IPS-18a (cell line): ENCODE results near the gene UBR1.
A peak's percentile ranks its signal among the peaks of the same experiment; 100 is the strongest.
"Not testable (repeated sequence)": the region's sequence is repeated elsewhere in the genome, so short reads cannot be mapped to it uniquely, and the experiment has no call there.

Source experiments
- H3K27ac ChIP-seq: one replicate; pipeline ENCODE4 v1.5.1; 2013; ENCODE audit warnings: low read length
- H3K27me3 ChIP-seq: one replicate; pipeline ENCODE4 v1.6.1; 2013; ENCODE audit warnings: mild to moderate bottlenecking, low read length; ENCODE audit not compliant: control insufficient read depth, insufficient read depth
- H3K36me3 ChIP-seq: one replicate; pipeline ENCODE4 v1.6.1; 2013; ENCODE audit warnings: low read depth, low read length; ENCODE audit not compliant: control insufficient read depth
- H3K4me1 ChIP-seq: one replicate; pipeline ENCODE4 v1.6.1; 2013; ENCODE audit warnings: low read depth, low read length; ENCODE audit not compliant: control insufficient read depth
- H3K4me3 ChIP-seq: one replicate; pipeline ENCODE4 v1.5.1; 2013; ENCODE audit warnings: low read length
- H3K9ac ChIP-seq: one replicate; pipeline ENCODE4 v1.6.1; 2013; ENCODE audit warnings: mild to moderate bottlenecking, low read length, moderate library complexity
- H3K9me3 ChIP-seq: one replicate; pipeline ENCODE4 v1.6.1; 2013; ENCODE audit warnings: low read depth, low read length; ENCODE audit not compliant: control insufficient read depth

UBR1 gene

DNA sequence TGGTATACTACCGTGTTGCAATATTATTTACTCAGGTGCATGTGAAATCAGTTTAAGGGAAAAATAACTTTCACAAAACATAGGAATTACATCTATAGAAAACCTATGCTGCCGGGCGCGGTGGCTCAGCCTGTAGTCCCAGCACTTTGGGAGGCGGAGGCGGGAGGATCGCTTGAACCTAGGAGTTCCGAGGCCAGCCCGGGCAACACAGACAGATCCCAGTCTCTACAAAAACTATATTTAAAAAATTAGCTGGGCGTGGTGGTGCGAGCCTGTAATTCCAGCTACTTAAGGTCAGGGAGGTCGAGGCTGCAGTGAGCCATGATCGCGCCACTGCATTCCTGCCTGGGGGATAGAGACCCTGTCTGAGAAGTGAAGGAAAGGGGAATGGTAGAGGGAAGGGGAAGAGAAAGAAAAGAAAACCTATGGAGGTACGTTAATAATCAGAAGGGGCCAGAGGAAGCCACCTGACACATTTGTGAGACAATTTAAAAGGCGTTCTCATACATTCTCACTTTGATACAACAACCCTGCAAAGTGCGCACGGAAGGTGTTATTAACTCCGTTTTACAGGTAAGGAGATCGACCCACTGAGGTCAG, 27.1 kb upstream of the UBR1 start:
- H3K4me1 ChIP-seq, result peaks cover 6% of the 10 kb centered on the region
- peak overlapping the region; percentile 52 for H3K9ac ChIP-seq
- no peak overlapping the region for H3K27ac ChIP-seq
- peak overlapping the region; percentile 80 for H3K4me3 ChIP-seq
- no peaks in the 10 kb centered on the region for H3K36me3 ChIP-seq
- H3K9me3 ChIP-seq, result no peaks in the 10 kb centered on the region
- peaks cover 52% of the 10 kb centered on the region for H3K27me3 ChIP-seq

- Histone ChIP-seq H3K9me3 (no peaks in the 10 kb centered on the region), H3K36me3 (no peaks in the 10 kb centered on the region), H3K9ac (no peak overlapping the region), H3K27me3 (peaks cover 31% of the 10 kb centered on the region), H3K27ac (no peak overlapping the region), H3K4me1 (no peaks in the 10 kb centered on the region), H3K4me3 (no peak overlapping the region)
Measured at GRCh38 chr15:43128980-43129335, 23.1 kb upstream of the UBR1 start.

- H3K36me3 ChIP-seq, H3K4me1 ChIP-seq, H3K4me3 ChIP-seq, H3K27ac ChIP-seq, H3K9me3 ChIP-seq, H3K9ac ChIP-seq: not testable (repeated sequence)
- H3K27me3 ChIP-seq, result peaks cover 25% of the 10 kb centered on the region
Measured at GRCh38 chr15:43128174-43128979, 22.5 kb upstream of the UBR1 start.

- Histone ChIP-seq H3K9ac (no peak overlapping the region), H3K27me3 (peaks cover 20% of the 10 kb centered on the region), H3K4me3 (no peak overlapping the region), H3K36me3 (no peaks in the 10 kb centered on the region), H3K27ac (no peak overlapping the region), H3K9me3 (no peaks in the 10 kb centered on the region), H3K4me1 (no peaks in the 10 kb centered on the region)
Measured at GRCh38 chr15:43127752-43128151, 21.9 kb upstream of the UBR1 start.

GRCh38 chr15:43126356-43126755, 20.5 kb upstream of the UBR1 start:
- Histone ChIP-seq H3K36me3 (no peaks in the 10 kb centered on the region), H3K9me3 (no peaks in the 10 kb centered on the region), H3K27me3 (peaks cover 20% of the 10 kb centered on the region), H3K27ac (no peak overlapping the region), H3K4me3 (no peak overlapping the region), H3K4me1 (no peaks in the 10 kb centered on the region), H3K9ac (no peak overlapping the region)

DNA sequence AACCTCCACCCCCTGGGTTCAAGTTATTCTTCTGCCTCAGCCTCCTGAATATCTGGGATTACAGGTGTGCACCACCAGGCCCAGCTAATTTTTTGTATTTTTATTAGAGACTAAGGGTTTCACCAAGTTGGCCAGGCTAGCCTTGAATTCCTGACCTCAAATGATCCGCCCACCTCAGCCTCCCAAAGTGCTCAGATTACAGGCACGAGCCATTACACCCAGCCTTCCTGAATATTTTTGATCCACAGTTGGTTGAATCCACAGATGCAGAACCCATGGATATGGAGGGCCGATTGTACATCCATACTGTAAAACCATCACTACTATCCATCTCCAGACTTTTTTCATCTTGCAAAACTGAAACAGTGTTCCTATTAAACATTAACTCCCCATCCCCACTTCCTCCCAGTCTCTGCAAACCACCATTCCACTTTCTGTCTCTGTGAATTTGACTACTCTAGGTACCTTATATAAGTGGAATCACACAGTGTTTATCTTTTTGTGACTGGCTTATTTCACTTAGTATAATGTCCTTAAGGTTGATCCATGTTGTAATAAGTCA, 19.3 kb upstream of the UBR1 start:
- Histone ChIP-seq H3K27me3 (peaks cover 16% of the 10 kb centered on the region), H3K27ac (no peak overlapping the region), H3K4me1 (no peaks in the 10 kb centered on the region), H3K4me3 (no peak overlapping the region), H3K9me3 (no peaks in the 10 kb centered on the region), H3K9ac (no peak overlapping the region), H3K36me3 (no peaks in the 10 kb centered on the region)

GRCh38 chr15:43121863-43122262, 16.0 kb upstream of the UBR1 start:
- H3K4me1 ChIP-seq, result no peaks in the 10 kb centered on the region
- no peak overlapping the region for H3K9ac ChIP-seq
- no peak overlapping the region for H3K4me3 ChIP-seq
- no peak overlapping the region for H3K27ac ChIP-seq
- no peaks in the 10 kb centered on the region for H3K36me3 ChIP-seq
- H3K27me3 ChIP-seq, result peaks cover 35% of the 10 kb centered on the region
- H3K9me3 ChIP-seq, result no peaks in the 10 kb centered on the region

- Histone ChIP-seq H3K27ac (no peak overlapping the region), H3K4me3 (no peak overlapping the region), H3K9me3 (no peaks in the 10 kb centered on the region), H3K4me1 (no peaks in the 10 kb centered on the region), H3K36me3 (no peaks in the 10 kb centered on the region), H3K27me3 (peaks cover 40% of the 10 kb centered on the region), H3K9ac (no peak overlapping the region)
Measured at GRCh38 chr15:43118829-43119228, 13.0 kb upstream of the UBR1 start.

DNA sequence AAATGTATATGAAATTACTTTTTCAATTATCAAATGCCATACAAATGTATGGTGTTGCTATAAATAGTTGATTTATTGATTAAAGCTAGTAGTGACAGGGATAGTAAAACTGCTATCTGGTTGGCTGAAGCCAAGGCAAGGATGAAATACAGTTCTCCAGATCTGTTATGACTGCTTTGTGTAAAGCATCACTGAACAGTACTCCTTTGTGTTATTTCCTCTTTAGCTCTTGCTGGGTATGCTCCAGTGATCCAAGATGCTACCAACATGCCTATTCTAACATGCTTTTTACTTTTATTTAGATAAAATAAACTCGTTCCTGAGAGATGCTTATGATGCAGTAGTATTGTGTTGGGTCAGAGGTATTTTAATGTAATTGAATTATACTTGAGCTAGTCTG, 12.4 kb upstream of the UBR1 start:
- Histone ChIP-seq H3K9ac (no peak overlapping the region), H3K9me3 (no peaks in the 10 kb centered on the region), H3K4me1 (no peaks in the 10 kb centered on the region), H3K4me3 (no peak overlapping the region), H3K27ac (no peak overlapping the region), H3K27me3 (peaks cover 40% of the 10 kb centered on the region), H3K36me3 (no peaks in the 10 kb centered on the region)

- Histone ChIP-seq H3K9ac (no peak overlapping the region), H3K4me3 (no peak overlapping the region), H3K36me3 (no peaks in the 10 kb centered on the region), H3K27me3 (peaks cover 15% of the 10 kb centered on the region), H3K27ac (no peak overlapping the region), H3K4me1 (no peaks in the 10 kb centered on the region), H3K9me3 (no peaks in the 10 kb centered on the region)
Measured at GRCh38 chr15:43111354-43111753, 5.5 kb upstream of the UBR1 start.

- Histone ChIP-seq H3K9ac (no peak overlapping the region), H3K9me3 (no peaks in the 10 kb centered on the region), H3K27ac (no peak overlapping the region), H3K36me3 (no peaks in the 10 kb centered on the region), H3K4me3 (no peak overlapping the region), H3K4me1 (no peaks in the 10 kb centered on the region), H3K27me3 (peaks cover 12% of the 10 kb centered on the region)
Measured at GRCh38 chr15:43107751-43108150, 1.9 kb upstream of the UBR1 start.

- Histone ChIP-seq H3K27ac (peak overlapping the region; percentile 4), H3K9ac (peak overlapping the region; percentile 50), H3K27me3 (peaks cover 12% of the 10 kb centered on the region), H3K4me1 (no peaks in the 10 kb centered on the region), H3K4me3 (peak overlapping the region; percentile 88), H3K36me3 (no peaks in the 10 kb centered on the region), H3K9me3 (no peaks in the 10 kb centered on the region)
Measured at GRCh38 chr15:43106486-43106829, 620 bp upstream of the UBR1 start.
